GM12878 (cell line): ENCODE results near the gene DRAXIN. TPM values are rescaled to one million over a fixed set of nuclear protein-coding genes. Genes with fewer than 3 reads are reported as not detected.
A peak's percentile ranks its signal among the peaks of the same experiment; 100 is the strongest.

Experiments
- ATAC-seq: fragments of 200-7000 bp; cut with Tn5 transposase; 3 replicates; pipeline ENCODE4 v1.9.1; 2020; ENCODE audit warnings: mild to moderate bottlenecking, moderate library complexity
- BruUV-seq: library from RNA; stranded (reverse); fragments of 400-500 nt; replicated peaks from 2 replicates; lab custom pipeline; 2021; lab: Mats Ljungman, UMichigan
- CTCF ChIA-PET: fragments of 300-600 bp; sonication (Branson Sonifier 250); formaldehyde crosslinking; extraction: SDS; loops from one replicate; lab custom pipeline; 2021; ENCODE audit warnings: inconsistent platforms; lab: Yijun Ruan, JAX
- POLR2A ChIA-PET: fragments of 350-600 bp; formaldehyde crosslinking; extraction: SDS; loops from one replicate; lab custom pipeline; 2021; ENCODE audit warnings: inconsistent platforms; lab: Charles Lee
- RAD21 ChIA-PET: fragments of 300-600 bp; sonication (Branson Sonifier 250); formaldehyde crosslinking; loops from one replicate; lab custom pipeline; 2023; ENCODE audit warnings: antibody characterized with exemption; ENCODE audit not compliant: unreplicated experiment; lab: Charles Lee
- SMC1A ChIA-PET: fragments of 300-600 bp; sonication (Branson Sonifier 250); formaldehyde crosslinking; loops from one replicate; lab custom pipeline; 2023; ENCODE audit not compliant: unreplicated experiment, uncharacterized antibody; lab: Charles Lee
- DNase-seq: peaks from one replicate; pipeline ENCODE4 v3.0.0-alpha.2; 2011; ENCODE audit warnings: low read depth, low spot score
- FAIRE-seq: peaks from 3 replicates; lab custom pipeline; 2011; peaks lifted over from hg19 to GRCh38; lab: Jason Lieb, UNC
- H2AFZ ChIP-seq: 2 replicates; pipeline ENCODE4 v1.6.0; 2011; ENCODE audit warnings: low read depth, low read length, control low read depth; ENCODE audit not compliant: control insufficient read depth
- H3K27ac ChIP-seq: 2 replicates; pipeline ENCODE4 v1.5.1; 2011; ENCODE audit warnings: control low read depth; ENCODE audit not compliant: control insufficient read depth, insufficient read depth
- H3K27me3 ChIP-seq, 2 experiments: replicated peaks in 1 of 2; 2 replicates each; pipeline versions ENCODE4 v1.6.0 to v1.6.1; 2011; ENCODE audit warnings: low read length in 1 of 2; ENCODE audit not compliant: control insufficient read depth in 2 of 2, insufficient read depth in 2 of 2
- H3K36me3 ChIP-seq, 2 experiments: 2 replicates each; pipeline ENCODE4 v1.5.1; 2011; ENCODE audit warnings: low read length in 1 of 2; ENCODE audit not compliant: control insufficient read depth in 2 of 2, insufficient read depth in 2 of 2
- H3K4me1 ChIP-seq: 2 replicates; pipeline ENCODE4 v1.6.1; 2011; ENCODE audit warnings: mild to moderate bottlenecking, low read length, moderate library complexity, mixed read lengths; ENCODE audit not compliant: control insufficient read depth, insufficient read depth
- H3K4me2 ChIP-seq: 2 replicates; pipeline ENCODE4 v1.6.0; 2011; ENCODE audit warnings: control low read depth; ENCODE audit not compliant: control insufficient read depth, insufficient read depth
- H3K4me3 ChIP-seq: fragments of 200-600 bp; sonication (generic); 2 replicates; pipeline ENCODE4 v1.5.1; 2016
- H3K79me2 ChIP-seq: 2 replicates; pipeline ENCODE4 v1.6.0; 2011; ENCODE audit warnings: low read length; ENCODE audit not compliant: control insufficient read depth, insufficient read depth
- H3K9ac ChIP-seq: 2 replicates; pipeline ENCODE4 v1.8.0; 2011; ENCODE audit warnings: low read length, control low read depth, mixed read lengths; ENCODE audit not compliant: control insufficient read depth, insufficient read depth
- H3K9me3 ChIP-seq: replicated peaks from 3 replicates; pipeline ENCODE4 v1.5.1; 2011; ENCODE audit warnings: mild to moderate bottlenecking, low read length; ENCODE audit not compliant: control insufficient read depth, insufficient read depth
- H4K20me1 ChIP-seq: 2 replicates; pipeline ENCODE4 v1.6.0; 2011; ENCODE audit not compliant: control insufficient read depth, insufficient read depth
- BHLHE40 ChIP-seq, 2 experiments: fragments of 450-650 bp in 1 of 2; IDR thresholded peaks; 2 replicates each; pipeline ENCODE4 v1.6.1; 2011 to 2017; ENCODE audit warnings: low read depth in 2 of 2, borderline replicate concordance in 1 of 2, improper control_type of control experiment in 1 of 2, low read length in 1 of 2, mild to moderate bottlenecking in 1 of 2
- ETV6 ChIP-seq, 2 experiments: fragments of 450-650 bp in 1 of 2; IDR thresholded peaks in 1 of 2; conservative IDR thresholded peaks in 1 of 2; 2 replicates each; pipeline ENCODE4 v1.6.1; 2014; ENCODE audit warnings: antibody characterized with exemption in 1 of 2, borderline replicate concordance in 1 of 2, low read depth in 1 of 2, mild to moderate bottlenecking in 1 of 2, moderate library complexity in 1 of 2
- GATAD2B ChIP-seq: fragments of 450-650 bp; conservative IDR thresholded peaks from 2 replicates; pipeline ENCODE4 v1.6.1; 2017; ENCODE audit warnings: low read depth, mild to moderate bottlenecking, moderate library complexity
- IKZF1 ChIP-seq: fragments of 450-650 bp; conservative IDR thresholded peaks from 2 replicates; pipeline ENCODE4 v1.6.1; 2017; ENCODE audit warnings: antibody characterized with exemption, mild to moderate bottlenecking
- MAX ChIP-seq: IDR thresholded peaks from 2 replicates; pipeline ENCODE4 v1.6.1; 2012; ENCODE audit warnings: low read depth, low read length, improper control_type of control experiment
- POLR2A ChIP-seq: IDR thresholded peaks from 2 replicates; pipeline ENCODE4 v1.6.1; 2011; ENCODE audit warnings: low read depth, mild to moderate bottlenecking, low read length
- RB1 ChIP-seq: fragments of 450-650 bp; formaldehyde crosslinking; IDR thresholded peaks from 2 replicates; pipeline ENCODE4 v1.6.1; 2017; ENCODE audit warnings: mild to moderate bottlenecking, borderline replicate concordance
- SMC3 ChIP-seq: IDR thresholded peaks from 2 replicates; pipeline ENCODE4 v1.6.1; 2011; ENCODE audit warnings: low read length, improper control_type of control experiment, borderline replicate concordance
- STAT1 ChIP-seq: fragments of 450-650 bp; conservative IDR thresholded peaks from 2 replicates; pipeline ENCODE4 v1.6.1; 2014; ENCODE audit warnings: antibody characterized with exemption, mild to moderate bottlenecking
- TCF3 ChIP-seq: IDR thresholded peaks from 2 replicates; pipeline ENCODE4 v1.6.1; 2012; ENCODE audit warnings: low read depth, mild to moderate bottlenecking, low read length, borderline replicate concordance; ENCODE audit not compliant: insufficient read depth
- ZNF207 ChIP-seq: fragments of 450-650 bp; IDR thresholded peaks from 2 replicates; pipeline ENCODE4 v1.6.1; 2014; ENCODE audit warnings: antibody characterized with exemption, mild to moderate bottlenecking, borderline replicate concordance
- ZNF592 ChIP-seq: fragments of 450-650 bp; IDR thresholded peaks from 2 replicates; pipeline ENCODE4 v1.6.1; 2017; ENCODE audit warnings: mild to moderate bottlenecking, moderate library complexity
- WGBS: methylation state at CpG from one replicate; pipeline ENCODE4 v1.1.6; 2016; ENCODE audit warnings: low lambda C conversion rate; ENCODE audit not compliant: insufficient replicate concordance, insufficient coverage; ENCODE audit errors: missing lambda C conversion rate; 5-methylcytosine and 5-hydroxymethylcytosine counted together
- in situ Hi-C: fragments of 300-500 bp; cut with MboI; formaldehyde crosslinking; loops from 9 replicates; pipeline ENCODE4 v1.14.3; 2018; ENCODE audit warnings: mixed read lengths
- intact Hi-C: fragments of 100-400 bp; cut with micrococcal nuclease; formaldehyde crosslinking; loops from one replicate; pipeline ENCODE4 v1.14.2; 2022; ENCODE audit not compliant: unreplicated experiment
- polyA plus RNA-seq, 11 experiments: library from polyadenylated mRNA; depleted of rRNA in 4 of 11; unstranded in 6 of 11; stranded (reverse) in 5 of 11; fragments of >200 nt; fragmentation: Nextera tagmentation in 4 of 11; fragmentation: Illumina TruSeq in 1 of 11; extraction: Ambion mirVana in 4 of 11; extraction: Trizol in 1 of 11; gene quantifications; 1 replicate in 1 of 11; 2 replicates in 10 of 11; pipeline versions ENCODE4 v1.2.1 to v1.2.3, GENCODE V29; 2011 to 2016; ENCODE audit warnings: inconsistent platforms in 2 of 11, missing spikeins in 2 of 11, low read depth in 1 of 11
- total RNA-seq, 4 experiments: library from RNA; depleted of rRNA in 3 of 4; stranded (reverse); fragments of >200 nt in 3 of 4; fragmentation: Illumina TruSeq in 1 of 4; extraction: Trizol in 1 of 4; gene quantifications; 2 replicates each; pipeline versions ENCODE4 v1.2.1 to v1.2.3, GENCODE V29; 2013 to 2021

Gene DRAXIN
- total and polyA plus RNA-seq, 10 of the 15 experiments (the other 5 are each of a cell fraction or from before 2014, with no cell fraction given): 0.01 to 0.05 (median 0.03) TPM; not detected in 3

- TF ChIP-seq ZNF592: no peak
Observed at GRCh38 chr1:11714831-11715575, 23.5 kb downstream of the DRAXIN start (continued).

GRCh38 chr1:11719313-11720032 is 28.0 kb downstream of the DRAXIN start:
- ChIA-PET POLR2A (interaction anchor here (1.1 kb wide), 1 partner anchor 56 kb away, joined by 4 read pairs; the partner anchor contains the start of gene FBXO6), SMC1A (interaction anchor here (0.6 to 2.6 kb wide), 8 partner anchors 11 to 86 kb away, joined by 3 to 14 read pairs (median 4); partner anchors contain the start of gene FBXO6), CTCF (interaction anchor here (0.6 to 3.9 kb wide), 24 partner anchors 10 to 1075 kb away, joined by 3 to 36 read pairs (median 6); partner anchors contain the start of genes AGTRAP, FBXO2 and FBXO6), RAD21 (interaction anchor here (0.6 to 3.1 kb wide), 11 partner anchors 37 to 682 kb away, joined by 3 to 28 read pairs (median 5); partner anchors contain the start of gene FBXO6)
- no peaks in the 10 kb centered on the region for H3K36me3 ChIP-seq
- peak overlapping the region; percentile 89 for H3K4me2 ChIP-seq
- no peaks in the 10 kb centered on the region for H4K20me1 ChIP-seq
- H3K27me3 ChIP-seq: no peaks in the 10 kb centered on the region
- H3K27ac ChIP-seq: no peak overlapping the region
- intact Hi-C loops: loop anchor here (1.0 kb wide), 1 partner anchor 69 kb away; no protein-coding TSS in a partner anchor
- H3K4me1 ChIP-seq: peaks cover 5% of the 10 kb centered on the region; the same call in 1 of the 2 replicates
- H3K9me3 ChIP-seq: no peaks in the 10 kb centered on the region
- H2AFZ ChIP-seq: peak overlapping the region; percentile 92
- ATAC-seq (peak; percentile 91), DNase-seq (no peak), FAIRE-seq (peak; percentile 92)
- in situ Hi-C loops: loop anchor here (5.0 kb wide), 1 partner anchor 62 kb away; no protein-coding TSS in a partner anchor
- WGBS: 3% methylated on average over 44 of the region's 44 CpGs
- no peaks in the 10 kb centered on the region for H3K79me2 ChIP-seq
- H3K4me3 ChIP-seq: peak overlapping the region; percentile 57; the same call in 1 of the 2 replicates
- no TSS peak for BruUV-seq
- H3K9ac ChIP-seq: peak overlapping the region; percentile 55; the same call in 1 of the 2 replicates
- no peak for TF ChIP-seq STAT1
- TF ChIP-seq ETV6 (conservative IDR thresholded peaks at IDR 0.05 in 1 of 2, IDR thresholded peaks at IDR 0.05 in 1 of 2; ENCODE audit: borderline replicate concordance in 1 of 2, low read depth in 1 of 2): 0 out of 4 replicates have a peak, but pooled peaks of 1 of the 2 experiments have one; percentile 23
- peak; percentile 36; the same call in 1 of the 2 replicates for TF ChIP-seq IKZF1
- TF ChIP-seq BHLHE40 (IDR thresholded peaks at IDR 0.05; ENCODE audit: borderline replicate concordance in 1 of 2, low read depth in 2 of 2, low read length in 1 of 2): peak; percentile 27 to 29; a peak in 1 of 4 replicates
- TF ChIP-seq MAX: 0 out of 2 replicates have a peak, but pooled peaks have one; percentile 33
- TF ChIP-seq POLR2A: peak; percentile 53; the same call in 1 of the 2 replicates
- TF ChIP-seq GATAD2B: 0 out of 2 replicates have a peak, but pooled peaks have one; percentile 68
- TF ChIP-seq RB1: no peak
- no peak for TF ChIP-seq ZNF207
- TF ChIP-seq TCF3: 0 out of 2 replicates have a peak, but pooled peaks have one; percentile 50
- peak; percentile 79; the same call in 1 of the 2 replicates for TF ChIP-seq SMC3
